Umbilical cord (tissue), 2 donors: ENCODE data around the gene BTBD18. TPM values are rescaled to one million over a fixed set of nuclear protein-coding genes. Genes with fewer than 3 reads are reported as not detected.
A peak's percentile ranks its signal among the peaks of the same experiment; 100 is the strongest.

Experiments
- DNase-seq: peaks from one replicate; pipeline ENCODE4 v3.0.0-alpha.2; 2015; ENCODE audit warnings: low spot score
- total RNA-seq: library from RNA; depleted of rRNA; stranded (reverse); fragments of >200 nt; gene quantifications from one replicate; pipeline ENCODE4 v1.2.3, GENCODE V29; 2014; ENCODE audit warnings: low replicate concordance; ENCODE audit not compliant: insufficient read depth

Gene BTBD18, protein sequence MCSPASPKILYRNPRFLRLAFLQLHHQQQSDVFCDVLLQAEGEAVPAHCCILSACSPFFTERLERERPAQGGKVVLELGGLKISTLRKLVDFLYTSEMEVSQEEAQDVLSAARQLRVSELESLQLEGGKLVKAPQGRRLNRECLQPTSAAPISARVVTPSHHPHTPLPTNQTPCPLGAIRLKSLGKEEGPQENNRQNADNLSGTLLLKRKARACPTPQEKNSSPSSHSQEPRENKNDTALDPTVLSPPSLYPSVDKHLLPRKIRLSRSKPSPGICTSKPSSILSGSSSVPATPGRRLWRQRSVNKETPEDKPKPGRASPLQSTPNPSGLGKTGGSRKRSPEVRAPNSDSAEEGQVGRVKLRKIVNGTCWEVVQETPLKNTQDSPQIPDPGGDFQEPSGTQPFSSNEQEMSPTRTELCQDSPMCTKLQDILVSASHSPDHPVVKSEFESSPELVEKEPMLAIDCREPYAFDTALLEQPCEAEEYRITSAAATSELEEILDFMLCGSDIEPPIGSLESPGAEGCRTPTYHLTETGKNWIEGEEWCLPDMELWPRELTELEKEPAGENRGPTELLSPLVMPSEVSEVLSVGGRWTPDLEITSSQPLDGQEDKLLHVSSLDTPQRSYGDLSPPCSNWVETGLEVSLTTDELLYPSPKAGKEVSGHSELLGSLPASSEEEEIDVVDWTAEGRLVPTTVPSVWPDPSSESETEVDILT
- total RNA-seq = 3.1 TPM

DNA sequence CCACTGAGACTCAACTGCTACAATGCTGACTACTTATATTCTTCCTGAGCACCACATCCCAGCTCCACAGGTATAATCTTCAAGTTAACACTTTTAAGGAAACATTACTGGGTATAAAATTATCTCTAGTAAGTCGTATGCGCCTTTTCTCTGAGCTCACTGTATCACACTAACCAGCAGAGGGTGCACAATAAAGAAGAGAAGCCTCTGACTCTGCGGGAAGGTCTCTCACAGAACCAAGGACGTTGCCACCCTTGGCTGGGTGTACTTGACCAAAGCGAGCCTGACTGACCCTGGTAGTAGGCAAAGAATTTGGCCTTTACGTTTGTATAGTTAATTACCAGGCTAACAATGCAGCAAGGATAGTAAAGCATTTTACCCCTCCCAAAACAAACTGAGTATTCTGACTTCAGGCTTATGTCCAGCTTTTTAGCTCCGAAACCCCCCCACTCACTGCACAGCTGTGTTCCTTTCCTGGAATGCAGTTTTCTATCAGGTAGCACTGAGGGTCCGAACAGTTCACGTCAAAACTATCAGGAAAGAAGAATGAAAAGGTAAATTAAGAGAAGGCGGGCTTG lies at the start of gene BTBD18:
Gene BTBD18, minus strand, starts transcription at position 144 of the 578 bp plus-strand sequence. CDS start 631 bp downstream, outside the sequence.
- peak; percentile 31 for DNase-seq

DNA sequence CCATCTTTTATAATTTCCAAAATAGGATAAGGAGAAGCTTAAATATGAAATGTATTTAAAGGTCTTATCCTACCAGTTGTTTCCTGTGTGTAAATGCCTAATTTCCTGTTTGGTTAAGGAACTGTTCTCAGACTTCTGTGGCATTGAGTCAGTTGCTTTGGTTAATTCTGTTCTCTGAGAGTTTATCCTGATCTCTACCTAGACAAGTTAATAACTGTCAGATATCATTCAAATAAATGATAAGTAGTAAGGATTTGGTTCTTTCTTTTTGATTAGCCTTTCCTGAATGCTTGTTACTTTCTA lies 49.5 kb upstream of the BTBD18 start:
- DNase-seq = no peak

DNA sequence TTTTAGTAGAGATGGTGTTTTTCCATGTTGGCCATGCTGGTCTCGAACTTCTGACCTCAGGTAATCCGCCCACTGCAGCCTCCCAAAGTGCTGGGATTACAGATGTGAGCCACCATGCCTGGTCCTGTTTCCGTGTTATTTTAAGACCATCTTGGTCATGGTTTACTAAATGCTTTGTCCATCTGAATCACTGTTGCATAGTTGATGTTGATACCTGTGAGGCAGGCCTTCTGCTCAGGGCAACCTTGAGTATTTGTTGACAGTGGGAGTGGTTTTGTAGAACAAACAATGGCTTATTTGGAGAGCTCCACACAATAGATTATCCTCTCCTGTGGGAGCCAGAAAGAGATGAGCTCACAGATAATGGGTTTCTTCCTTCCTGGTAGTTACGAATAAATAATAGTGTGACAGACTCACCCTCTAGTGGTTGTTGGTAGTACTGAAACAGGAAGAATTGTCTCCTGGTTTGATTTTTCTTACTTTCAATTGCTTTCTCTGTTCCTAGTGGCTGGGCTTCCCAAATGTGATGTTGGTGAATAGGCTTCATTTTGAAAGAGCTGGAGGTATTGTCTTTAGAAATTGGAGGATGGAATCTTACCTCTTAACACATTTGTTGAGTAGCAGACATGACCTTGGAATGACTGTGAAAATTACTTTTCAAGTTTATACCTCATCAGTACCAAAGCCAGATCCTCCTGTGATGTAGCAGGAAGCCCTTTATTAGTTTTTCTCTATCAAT lies 49.0 kb upstream of the BTBD18 start:
- peak; percentile 72 for DNase-seq

DNA sequence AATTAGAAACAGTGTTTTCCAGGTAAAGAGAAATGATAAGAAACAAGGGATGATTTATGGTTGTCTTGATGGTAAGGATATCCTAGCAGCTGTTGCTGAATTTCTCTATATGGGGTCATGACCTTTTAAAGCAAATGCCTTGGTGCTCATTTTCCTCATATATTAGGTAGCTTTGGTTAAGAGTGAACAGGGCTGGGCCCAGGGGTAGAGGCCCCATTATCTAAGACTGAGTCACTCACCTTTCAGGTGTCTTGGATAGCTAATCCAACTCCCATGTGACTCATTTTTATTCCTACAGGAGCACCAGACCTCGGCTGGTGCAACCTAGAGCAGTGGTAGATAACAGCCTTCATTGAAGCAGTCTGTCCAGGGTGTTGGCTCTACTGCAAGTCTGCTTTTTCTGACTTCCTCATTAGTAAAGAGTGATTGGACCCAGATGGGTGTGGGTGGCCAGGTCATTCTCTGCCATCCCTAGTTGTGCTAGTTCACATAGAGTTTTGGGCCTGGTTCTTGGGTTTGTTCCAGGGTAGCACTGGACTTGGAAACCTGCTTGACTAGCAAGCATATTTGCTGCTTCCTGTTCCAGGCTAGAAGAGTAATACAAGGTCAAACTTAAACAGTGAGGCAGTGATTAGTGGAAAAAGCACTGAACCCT lies 47.4 kb upstream of the BTBD18 start:
- DNase-seq = no peak

DNA sequence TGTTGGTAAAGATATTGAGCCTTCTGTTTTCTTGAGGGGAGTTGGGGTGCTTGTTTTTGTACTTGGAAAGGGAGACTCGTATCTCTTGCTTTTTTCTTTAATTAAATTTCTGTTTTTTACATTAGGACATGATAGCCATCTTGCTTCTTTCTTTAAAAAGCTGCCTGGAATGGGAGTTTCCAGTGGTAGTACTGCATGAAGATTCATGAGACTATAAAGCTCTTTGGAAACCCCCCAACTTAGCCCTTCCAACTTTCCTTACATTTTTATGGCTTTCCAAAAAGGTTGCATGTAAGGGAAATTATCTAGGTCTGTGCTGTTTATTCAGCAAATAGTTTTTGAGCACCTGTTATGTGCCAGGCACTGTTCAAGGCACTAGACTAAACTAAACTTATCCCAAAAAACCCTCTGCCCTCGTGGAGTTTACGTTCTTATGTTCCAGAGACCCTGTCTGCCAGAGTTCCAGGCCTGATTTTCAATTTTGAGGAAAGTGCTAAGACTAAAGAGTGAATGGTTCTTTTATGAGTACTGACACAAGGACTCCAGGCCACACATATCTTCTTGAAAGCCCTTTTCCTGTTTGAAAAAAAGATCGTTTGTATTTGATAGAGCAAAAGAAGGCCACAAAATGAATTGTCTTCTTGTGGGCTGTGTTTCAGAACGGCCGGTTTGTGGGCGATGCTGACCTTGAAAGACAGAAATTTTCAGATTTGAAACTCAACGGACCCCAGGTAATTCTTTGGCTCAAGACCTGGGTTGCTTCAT lies 41.9 kb upstream of the BTBD18 start:
- DNase-seq = no peak

DNA sequence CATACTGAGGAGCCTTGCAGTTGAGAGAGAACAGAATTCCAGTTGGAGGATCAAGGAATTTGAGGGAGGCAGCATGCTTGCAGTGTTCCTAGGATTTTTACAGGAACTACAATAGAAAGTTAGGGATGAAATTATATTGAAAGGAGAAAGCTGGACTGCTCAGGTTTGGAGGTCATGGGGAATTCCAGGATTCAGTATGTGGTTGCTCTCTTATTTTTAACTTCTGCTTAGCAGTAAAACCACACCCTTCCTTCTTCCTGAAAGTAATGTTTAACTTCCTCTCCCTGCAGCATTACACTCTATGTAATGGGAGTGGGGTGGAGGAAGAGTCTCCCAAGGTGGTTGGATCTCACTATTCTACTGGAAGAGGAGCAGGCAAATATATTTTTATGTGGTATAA lies 41.3 kb upstream of the BTBD18 start:
- peak; percentile 45 for DNase-seq

DNA sequence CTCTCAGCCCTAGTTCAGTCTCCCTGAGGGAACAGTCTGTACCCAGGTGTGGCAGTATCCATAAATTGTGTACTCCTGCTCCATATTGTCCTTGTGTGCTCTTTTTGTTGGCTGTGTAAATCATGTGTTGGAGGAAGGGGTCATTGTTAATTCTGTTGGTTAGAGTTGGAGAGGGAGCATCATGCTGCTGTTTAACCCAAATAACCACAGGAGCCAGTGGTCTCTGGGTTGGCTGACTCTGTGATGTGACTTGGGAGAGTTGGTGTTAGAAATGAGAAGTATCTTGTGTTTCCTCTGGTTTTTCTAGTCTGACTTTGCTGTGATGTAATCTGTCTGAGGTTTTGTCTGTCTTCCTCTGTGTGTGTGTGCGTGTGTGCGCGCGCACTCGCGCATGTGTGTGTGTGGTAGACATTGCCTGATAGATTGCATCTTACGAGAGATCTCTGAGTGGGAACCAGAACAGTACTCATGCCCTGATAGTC lies 40.5 kb upstream of the BTBD18 start:
- peak; percentile 54 for DNase-seq

DNA sequence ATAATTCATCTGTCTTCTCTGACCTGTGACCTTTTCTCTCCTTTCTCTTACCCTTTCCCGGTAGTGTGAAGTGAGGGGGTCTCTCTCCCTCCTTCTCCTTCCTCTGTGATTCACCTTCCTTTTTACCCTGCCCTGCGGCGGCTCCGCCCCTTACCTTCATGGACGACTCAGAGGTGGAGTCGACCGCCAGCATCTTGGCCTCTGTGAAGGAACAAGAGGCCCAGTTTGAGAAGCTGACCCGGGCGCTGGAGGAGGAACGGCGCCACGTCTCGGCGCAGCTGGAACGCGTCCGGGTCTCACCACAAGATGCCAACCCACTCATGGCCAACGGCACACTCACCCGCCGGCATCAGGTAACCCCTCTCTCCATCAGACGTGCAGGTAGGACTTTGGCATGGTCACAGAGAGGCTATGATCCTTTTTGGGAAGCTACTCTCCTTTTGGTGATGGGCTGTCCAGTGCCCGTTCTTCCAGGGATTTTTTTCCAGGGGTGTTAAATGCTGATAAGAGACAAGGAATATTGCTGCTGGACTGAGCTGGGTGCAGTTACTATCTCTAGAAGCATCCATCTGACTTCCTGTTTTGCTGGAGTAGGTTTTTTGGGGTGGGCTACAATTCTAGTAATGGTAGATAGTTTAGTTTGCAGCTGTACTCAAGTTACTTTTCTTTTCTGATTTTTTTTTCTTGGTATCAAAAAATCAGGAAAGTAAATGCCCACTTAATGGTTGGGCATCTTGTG lies 39.9 kb upstream of the BTBD18 start:
- DNase-seq = no peak

DNA sequence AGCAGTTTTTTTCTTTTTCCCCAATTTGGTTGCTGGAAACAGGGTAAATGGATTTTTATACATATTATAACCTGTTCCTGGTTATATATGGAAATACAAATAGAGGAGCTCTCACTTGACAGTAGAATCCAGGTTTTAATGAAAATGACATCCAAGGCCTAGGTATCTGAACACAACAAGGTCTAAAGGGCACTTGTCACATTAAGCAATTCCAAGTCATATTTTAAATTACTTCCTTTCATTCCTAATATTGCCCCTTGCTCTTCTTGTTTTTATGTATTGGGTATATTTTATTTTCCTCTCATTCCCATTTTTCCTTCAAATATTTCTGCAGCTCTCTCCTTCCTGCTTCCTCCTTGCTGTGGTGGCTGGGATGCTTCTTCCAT lies 37.1 kb upstream of the BTBD18 start:
- no peak for DNase-seq

DNA sequence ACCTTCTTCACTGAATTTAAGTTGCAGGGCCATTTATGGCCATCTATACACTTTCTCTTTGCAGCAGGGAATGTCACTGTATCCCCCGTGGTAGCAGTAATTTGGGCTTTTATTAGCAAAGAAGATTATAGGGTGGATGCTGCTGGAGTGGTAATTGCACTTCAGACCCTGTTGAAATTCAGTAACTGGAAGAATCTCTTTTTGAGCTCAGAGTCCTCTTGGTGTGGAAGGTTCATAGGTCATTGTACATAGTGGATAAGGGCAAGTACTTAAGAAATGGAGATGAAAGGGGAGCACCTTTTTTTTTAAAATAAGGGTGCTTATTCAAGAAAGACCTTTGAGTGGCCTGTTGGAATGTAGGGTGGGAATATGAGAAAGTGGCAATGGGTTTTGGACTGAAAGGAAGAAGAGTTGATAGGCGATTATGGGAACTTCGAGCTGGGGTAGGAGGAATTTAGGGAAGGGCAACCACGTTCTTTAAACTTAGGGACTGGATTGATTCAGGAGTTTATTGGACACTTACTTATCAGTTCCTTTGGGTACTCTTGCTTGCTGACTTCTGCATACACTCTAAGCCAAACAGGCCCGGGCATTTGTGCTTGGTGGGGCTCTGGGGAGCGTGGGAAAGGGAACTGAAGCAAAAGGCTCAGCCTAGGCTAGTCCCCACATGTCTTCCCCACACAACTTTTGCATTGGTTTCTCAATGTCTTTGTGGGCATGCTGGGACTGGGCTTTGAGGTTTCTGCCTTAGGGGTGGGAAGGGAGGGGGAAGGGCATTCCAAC lies 36.5 kb upstream of the BTBD18 start:
- DNase-seq = peak; percentile 81

DNA sequence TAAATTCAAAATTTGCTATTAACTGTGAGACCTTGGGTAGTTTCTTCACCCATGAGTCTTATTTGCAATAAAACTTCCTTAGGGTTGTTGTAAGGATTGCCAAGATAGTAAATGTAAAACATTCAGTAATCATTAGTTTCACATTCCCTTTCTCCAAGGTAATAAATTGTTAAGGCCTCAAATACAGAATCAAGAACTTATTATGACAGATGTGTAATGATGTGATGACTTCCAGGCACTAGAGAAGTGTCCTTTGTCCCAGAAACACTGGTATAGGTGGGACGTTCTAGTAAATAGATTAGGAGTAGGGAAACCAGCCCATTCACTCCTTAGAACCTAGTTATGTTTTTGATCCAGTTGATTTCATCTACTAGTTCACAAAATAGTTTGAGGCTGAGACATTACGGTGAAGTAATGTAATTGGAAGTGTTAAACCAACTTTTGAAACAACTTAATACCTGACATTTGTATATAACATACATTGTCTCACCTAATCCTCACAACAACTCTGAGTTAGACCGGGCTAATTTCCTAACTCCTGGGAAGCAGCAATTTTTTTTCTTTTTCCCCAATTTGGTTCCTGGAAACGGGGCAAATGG lies 35.5 kb upstream of the BTBD18 start:
- no peak for DNase-seq

DNA sequence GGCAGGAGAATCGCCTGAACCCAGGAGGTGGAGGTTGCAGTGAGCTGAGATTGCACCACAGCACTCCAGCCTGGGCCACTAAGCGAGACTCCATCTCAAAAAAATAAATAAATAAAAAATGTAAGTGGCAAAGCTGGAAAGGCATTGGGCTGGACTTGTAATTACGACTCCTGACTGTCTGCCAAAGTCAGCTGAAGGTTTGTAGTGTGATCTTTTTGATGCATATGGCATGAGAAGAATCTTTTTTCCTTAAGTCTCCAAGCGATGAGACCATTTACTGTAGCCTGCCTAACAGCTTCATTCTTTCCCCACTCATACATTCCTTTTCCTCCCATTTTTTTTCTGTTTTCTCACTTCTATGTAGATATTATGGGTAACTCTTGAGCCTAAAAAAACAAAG lies 34.8 kb upstream of the BTBD18 start:
- peak; percentile 46 for DNase-seq

DNA sequence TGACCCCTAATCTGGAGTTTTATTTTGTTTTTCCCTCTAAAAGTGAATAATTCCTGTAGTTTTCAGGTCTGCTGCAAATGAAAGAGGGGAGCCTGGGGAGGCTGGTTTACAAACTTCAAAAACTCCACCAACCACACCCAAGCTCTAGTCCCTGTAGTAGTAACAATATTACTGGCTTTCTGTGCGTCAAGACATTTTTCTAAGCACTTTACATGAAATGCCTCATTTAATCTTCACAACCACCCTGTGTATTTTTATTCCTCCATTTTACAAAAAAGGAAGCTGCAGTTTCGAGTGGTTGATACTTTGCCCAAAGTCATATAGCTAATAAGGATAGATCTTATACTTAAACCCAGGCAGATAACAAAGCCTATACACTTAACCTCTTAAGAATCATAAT lies 33.5 kb upstream of the BTBD18 start:
- no peak for DNase-seq

DNA sequence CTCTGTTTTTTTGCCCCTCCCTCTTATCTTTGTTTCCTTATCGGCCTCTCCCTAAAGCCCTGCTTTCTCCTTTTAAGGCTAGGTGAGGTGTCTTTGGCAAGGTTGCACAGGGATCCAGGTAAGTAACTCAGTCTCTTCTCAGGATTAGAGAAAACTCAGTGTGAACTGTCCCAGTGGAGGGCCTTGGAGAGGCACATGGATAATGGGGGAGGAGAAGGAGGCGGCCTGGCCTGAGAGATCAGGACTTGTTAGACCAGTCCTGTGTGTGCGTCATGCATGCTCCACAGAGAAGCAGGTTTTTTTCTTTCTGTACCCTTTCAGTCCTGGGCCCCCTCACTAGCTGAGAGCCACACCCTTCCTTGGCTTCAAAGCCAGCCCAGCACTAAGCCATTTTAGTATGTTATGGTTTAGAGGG lies 29.9 kb upstream of the BTBD18 start:
- peak; percentile 75 for DNase-seq

DNA sequence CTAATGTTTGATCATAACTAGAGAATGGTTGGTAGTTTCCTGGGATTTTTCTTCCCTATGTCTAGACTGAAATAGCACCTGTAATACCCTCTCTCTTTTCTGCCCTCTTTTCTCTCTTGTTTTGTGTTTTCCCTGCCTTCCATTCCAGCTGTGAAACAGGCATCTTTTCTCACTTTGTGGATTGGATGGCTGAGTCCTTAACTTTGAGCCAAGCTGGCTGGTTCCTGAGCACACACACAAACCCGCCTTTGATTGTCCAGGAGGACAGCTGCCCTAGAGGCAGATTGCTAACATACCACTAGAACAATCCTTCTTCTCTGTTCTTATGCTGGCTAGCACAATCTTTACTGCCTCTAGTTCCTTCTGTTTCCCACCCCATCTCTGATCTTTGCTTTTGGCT lies 27.7 kb upstream of the BTBD18 start:
- DNase-seq = peak; percentile 51

DNA sequence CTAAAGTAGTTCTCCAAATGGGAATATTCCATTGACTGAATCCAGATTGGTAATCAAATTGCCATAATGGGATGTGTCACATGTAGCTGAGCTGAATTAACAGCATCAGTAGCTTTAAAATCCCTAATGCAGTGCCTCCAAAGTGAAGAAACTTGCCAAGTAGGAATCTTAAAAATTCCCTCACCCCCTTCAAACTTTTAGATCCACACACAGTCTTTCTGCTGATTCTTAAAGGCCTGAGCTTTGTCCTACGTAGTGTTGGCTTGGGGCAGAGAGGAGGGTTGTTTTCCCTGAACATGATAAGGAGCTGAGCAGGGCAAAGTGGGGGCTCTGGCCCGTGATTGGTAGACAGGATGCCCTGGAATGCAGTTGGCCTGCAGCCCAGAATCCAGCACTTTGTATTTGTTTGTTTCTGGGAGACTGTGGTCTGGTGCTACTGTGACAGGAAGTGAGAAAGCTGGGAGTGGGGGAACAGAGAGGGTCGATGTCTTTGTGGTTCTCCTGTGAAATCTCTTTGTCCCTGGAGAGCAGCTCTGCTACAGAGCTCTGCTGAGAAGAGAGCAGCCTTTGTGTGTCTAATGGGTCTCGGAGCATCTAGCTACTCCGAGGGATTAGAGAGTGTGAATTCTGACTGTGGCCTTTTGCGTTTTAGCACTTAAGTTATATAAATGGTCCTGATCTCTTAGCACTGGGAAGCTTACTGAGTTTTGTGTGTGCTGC lies 26.9 kb upstream of the BTBD18 start:
- DNase-seq = peak; percentile 98

DNA sequence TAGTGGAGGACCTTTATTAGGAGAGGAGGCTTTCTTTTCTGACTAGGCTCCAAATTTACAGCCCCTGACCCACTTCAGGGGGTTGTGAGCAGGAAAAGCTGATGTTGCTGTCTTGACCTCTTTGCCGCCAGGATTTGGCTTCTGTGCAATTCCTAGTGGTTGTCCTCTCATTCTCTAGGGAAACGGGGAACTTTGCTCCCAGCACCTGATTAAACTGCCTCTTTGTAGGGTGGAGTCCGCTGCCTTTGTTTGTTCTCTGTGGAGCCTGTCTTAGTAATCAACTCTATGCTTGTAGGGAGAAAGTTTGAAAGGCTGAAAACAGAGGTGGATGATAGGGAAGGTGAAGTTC lies 26.3 kb upstream of the BTBD18 start:
- DNase-seq = no peak

DNA sequence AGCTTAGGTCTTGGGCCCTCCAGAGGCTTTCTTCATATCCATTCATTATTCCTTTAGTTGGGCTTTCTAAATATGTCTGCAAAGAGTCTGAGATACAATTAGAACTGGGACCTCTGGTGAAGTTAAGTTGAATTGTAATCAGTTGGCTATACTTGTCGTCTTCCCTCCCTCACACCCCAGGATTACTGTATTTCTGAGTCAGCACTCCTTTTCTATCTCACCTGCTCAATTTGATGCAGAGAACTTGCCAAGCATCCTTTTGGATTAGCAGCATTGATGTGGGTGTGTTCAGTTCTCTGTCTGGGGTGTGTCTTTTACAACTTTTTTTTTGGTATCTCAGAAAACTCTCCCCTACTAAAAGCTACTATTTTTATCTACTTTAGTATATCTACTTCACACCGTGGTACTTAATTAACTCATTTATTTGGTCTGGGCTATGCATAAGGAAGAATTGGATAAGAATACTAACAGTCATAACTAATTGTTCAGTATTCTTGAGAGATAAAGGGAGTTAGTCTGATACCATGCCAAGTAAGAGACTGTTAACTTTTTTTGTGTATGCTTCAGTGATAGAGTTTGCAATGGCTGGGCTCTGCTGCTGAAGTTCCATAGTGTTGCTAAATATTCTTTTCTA lies 25.1 kb upstream of the BTBD18 start:
- no peak for DNase-seq
